SK-N-SH treated with all-trans-retinoic acid at 6 μM for 48 hours (cell line): ENCODE results near the gene AMOT.

Source experiments
- ATAC-seq: fragments of 200-7000 bp; cut with Tn5 transposase; 3 replicates; pipeline ENCODE4 v1.9.1; 2020; ENCODE audit warnings: mild to moderate bottlenecking, moderate library complexity
- ARNTL ChIP-seq: fragments of 450-650 bp; formaldehyde crosslinking; IDR thresholded peaks from 2 replicates; pipeline ENCODE4 v1.5.0; 2020; ENCODE audit warnings: low read depth, mild to moderate bottlenecking, moderate library complexity, borderline replicate concordance
- BACH2 ChIP-seq: fragments of 250-450 bp; sonication (Bioruptor Pico); IDR thresholded peaks from 2 replicates; pipeline ENCODE4 v1.9.0; 2021; ENCODE audit warnings: mild to moderate bottlenecking, borderline replicate concordance
- CREB5 ChIP-seq: fragments of 250-450 bp; sonication (Bioruptor Pico); IDR thresholded peaks from 2 replicates; pipeline ENCODE4 v1.5.1; 2020; ENCODE audit warnings: low read depth, mild to moderate bottlenecking, moderate library complexity
- ESRRG ChIP-seq: fragments of 250-450 bp; sonication (Bioruptor Pico); IDR thresholded peaks from 2 replicates; pipeline ENCODE4 v1.6.1; 2021; ENCODE audit warnings: mild to moderate bottlenecking
- GLIS3 ChIP-seq: fragments of 250-450 bp; sonication (Bioruptor Pico); IDR thresholded peaks from 2 replicates; pipeline ENCODE4 v1.5.0; 2020; ENCODE audit warnings: mild to moderate bottlenecking, moderate library complexity
- OSR1 ChIP-seq: fragments of 250-450 bp; sonication (Bioruptor Pico); IDR thresholded peaks from 2 replicates; pipeline ENCODE4 v1.8.0; 2022; ENCODE audit warnings: moderate library complexity, mild to moderate bottlenecking, inconsistent platforms
- POU6F1 ChIP-seq: fragments of 250-450 bp; sonication (Bioruptor Pico); IDR thresholded peaks from 2 replicates; pipeline ENCODE4 v1.8.0; 2021; ENCODE audit warnings: low read depth, mild to moderate bottlenecking, moderate library complexity, borderline replicate concordance
- RARB ChIP-seq: fragments of 250-450 bp; sonication (Bioruptor Pico); IDR thresholded peaks from 2 replicates; pipeline ENCODE4 v1.8.0; 2021; ENCODE audit warnings: mild to moderate bottlenecking, moderate library complexity
- TCF4 ChIP-seq: fragments of 250-450 bp; sonication (Bioruptor Pico); IDR thresholded peaks from 2 replicates; pipeline ENCODE4 v1.8.0; 2021; ENCODE audit warnings: mild to moderate bottlenecking, moderate library complexity, borderline replicate concordance
- TOX ChIP-seq: fragments of 250-450 bp; sonication (Bioruptor Pico); IDR thresholded peaks from 2 replicates; pipeline ENCODE4 v1.8.0; 2021; ENCODE audit warnings: mild to moderate bottlenecking, moderate library complexity, borderline replicate concordance
- TSHZ2 ChIP-seq: fragments of 250-450 bp; sonication (Bioruptor Pico); IDR thresholded peaks from 2 replicates; pipeline ENCODE4 v1.5.0; 2020; ENCODE audit warnings: mild to moderate bottlenecking, moderate library complexity
- ZC3H10 ChIP-seq: fragments of 250-450 bp; sonication (Bioruptor Pico); IDR thresholded peaks from 2 replicates; pipeline ENCODE4 v1.5.1; 2021; ENCODE audit warnings: mild to moderate bottlenecking, moderate library complexity
- ZFP3 ChIP-seq: fragments of 250-450 bp; sonication (Bioruptor Pico); IDR thresholded peaks from 2 replicates; pipeline ENCODE4 v1.5.0; 2020; ENCODE audit warnings: mild to moderate bottlenecking, moderate library complexity
- ZFP30 ChIP-seq: fragments of 450-650 bp; formaldehyde crosslinking; IDR thresholded peaks from 2 replicates; pipeline ENCODE4 v1.5.0; 2022; ENCODE audit warnings: mild to moderate bottlenecking, moderate library complexity
- ZNF70 ChIP-seq: fragments of 450-650 bp; formaldehyde crosslinking; IDR thresholded peaks from 2 replicates; pipeline ENCODE4 v1.5.0; 2020; ENCODE audit warnings: mild to moderate bottlenecking, moderate library complexity
- ZNF8 ChIP-seq: fragments of 450-650 bp; formaldehyde crosslinking; IDR thresholded peaks from 2 replicates; pipeline ENCODE4 v1.5.0; 2020; ENCODE audit warnings: mild to moderate bottlenecking, moderate library complexity
- TF ChIP-seq, protein P1 (sequence below): fragments of 250-450 bp; sonication (Bioruptor Pico); IDR thresholded peaks from 2 replicates; pipeline ENCODE4 v1.5.1; 2021; ENCODE audit warnings: mild to moderate bottlenecking, moderate library complexity
- TF ChIP-seq, protein P2 (sequence below): fragments of 250-450 bp; sonication (Bioruptor Pico); IDR thresholded peaks from 2 replicates; pipeline ENCODE4 v1.8.0; 2020; ENCODE audit warnings: mild to moderate bottlenecking, moderate library complexity, borderline replicate concordance

Gene AMOT

DNA sequence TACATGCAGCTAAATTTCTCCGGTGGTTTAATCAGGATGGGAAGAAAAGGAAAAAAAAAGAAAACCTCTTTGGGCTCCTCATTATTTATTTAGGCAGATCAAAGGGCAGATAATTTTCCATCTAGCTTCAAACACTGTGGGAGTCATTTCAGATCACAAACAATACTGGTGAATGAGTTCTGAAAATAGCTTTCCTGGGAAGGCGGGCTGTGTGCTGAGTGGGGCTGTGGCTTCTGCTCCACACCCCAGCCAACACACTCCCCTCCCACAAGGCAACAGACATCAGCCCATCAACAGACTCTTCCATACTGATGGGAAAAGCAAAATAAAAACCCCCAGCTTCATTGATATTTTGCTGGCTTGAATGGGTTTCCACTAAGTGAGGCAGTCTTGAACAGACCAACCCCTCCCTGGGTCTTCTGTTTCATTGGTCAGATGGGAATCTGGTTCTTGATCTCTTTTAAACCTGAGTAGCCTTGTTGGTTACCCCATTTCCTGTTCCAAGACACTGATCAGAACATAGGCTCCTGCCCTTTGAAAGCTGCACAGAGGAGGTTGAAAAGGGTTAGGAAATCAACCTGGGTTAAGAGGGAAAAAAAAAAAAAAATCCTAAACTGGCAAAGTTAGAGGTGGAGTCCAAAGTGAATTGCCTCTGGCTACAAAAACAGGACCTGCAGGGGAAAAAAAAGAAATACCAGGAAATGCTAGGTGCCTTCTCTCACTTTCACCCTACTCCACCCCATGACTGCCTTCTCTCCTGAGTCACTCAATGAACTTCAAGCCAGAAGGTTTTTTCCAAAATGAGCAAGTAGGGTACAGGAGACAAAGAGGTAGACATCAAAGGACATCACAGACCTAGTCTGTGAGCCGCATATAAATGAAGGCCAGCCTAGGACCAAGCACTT is 20.0 kb downstream of the AMOT start:
- TF ChIP-seq, protein P1, sequence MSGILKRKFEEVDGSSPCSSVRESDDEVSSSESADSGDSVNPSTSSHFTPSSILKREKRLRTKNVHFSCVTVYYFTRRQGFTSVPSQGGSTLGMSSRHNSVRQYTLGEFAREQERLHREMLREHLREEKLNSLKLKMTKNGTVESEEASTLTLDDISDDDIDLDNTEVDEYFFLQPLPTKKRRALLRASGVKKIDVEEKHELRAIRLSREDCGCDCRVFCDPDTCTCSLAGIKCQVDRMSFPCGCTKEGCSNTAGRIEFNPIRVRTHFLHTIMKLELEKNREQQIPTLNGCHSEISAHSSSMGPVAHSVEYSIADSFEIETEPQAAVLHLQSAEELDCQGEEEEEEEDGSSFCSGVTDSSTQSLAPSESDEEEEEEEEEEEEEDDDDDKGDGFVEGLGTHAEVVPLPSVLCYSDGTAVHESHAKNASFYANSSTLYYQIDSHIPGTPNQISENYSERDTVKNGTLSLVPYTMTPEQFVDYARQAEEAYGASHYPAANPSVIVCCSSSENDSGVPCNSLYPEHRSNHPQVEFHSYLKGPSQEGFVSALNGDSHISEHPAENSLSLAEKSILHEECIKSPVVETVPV (CRISPR knock-in tag): no peak
- TF ChIP-seq RARB (CRISPR knock-in tag) (no peak), GLIS3 (no peak), TSHZ2 (CRISPR knock-in tag) (no peak), ARNTL (CRISPR knock-in tag) (no peak), BACH2 (CRISPR knock-in tag) (no peak), TOX (CRISPR knock-in tag) (no peak), ZC3H10 (CRISPR knock-in tag) (no peak), CREB5 (CRISPR knock-in tag) (no peak), ESRRG (CRISPR knock-in tag) (no peak)
- TF ChIP-seq, protein P2, sequence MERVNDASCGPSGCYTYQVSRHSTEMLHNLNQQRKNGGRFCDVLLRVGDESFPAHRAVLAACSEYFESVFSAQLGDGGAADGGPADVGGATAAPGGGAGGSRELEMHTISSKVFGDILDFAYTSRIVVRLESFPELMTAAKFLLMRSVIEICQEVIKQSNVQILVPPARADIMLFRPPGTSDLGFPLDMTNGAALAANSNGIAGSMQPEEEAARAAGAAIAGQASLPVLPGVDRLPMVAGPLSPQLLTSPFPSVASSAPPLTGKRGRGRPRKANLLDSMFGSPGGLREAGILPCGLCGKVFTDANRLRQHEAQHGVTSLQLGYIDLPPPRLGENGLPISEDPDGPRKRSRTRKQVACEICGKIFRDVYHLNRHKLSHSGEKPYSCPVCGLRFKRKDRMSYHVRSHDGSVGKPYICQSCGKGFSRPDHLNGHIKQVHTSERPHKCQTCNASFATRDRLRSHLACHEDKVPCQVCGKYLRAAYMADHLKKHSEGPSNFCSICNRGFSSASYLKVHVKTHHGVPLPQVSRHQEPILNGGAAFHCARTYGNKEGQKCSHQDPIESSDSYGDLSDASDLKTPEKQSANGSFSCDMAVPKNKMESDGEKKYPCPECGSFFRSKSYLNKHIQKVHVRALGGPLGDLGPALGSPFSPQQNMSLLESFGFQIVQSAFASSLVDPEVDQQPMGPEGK (CRISPR knock-in tag): no peak
- TF ChIP-seq, all 23 proteins: peak for 0
- no peak for ATAC-seq

- TF ChIP-seq ZNF8 (no peak), ESRRG (CRISPR knock-in tag) (no peak)
- TF ChIP-seq, all 23 proteins: peak for 0
- no peak for ATAC-seq
Observed at GRCh38 chrX:112819813-112820212, 20.8 kb downstream of the AMOT start.

GRCh38 chrX:112819008-112819640 is 21.5 kb downstream of the AMOT start:
- TF ChIP-seq ESRRG (CRISPR knock-in tag) (no peak), ZNF70 (CRISPR knock-in tag) (no peak), ZFP3 (CRISPR knock-in tag) (no peak), ZFP30 (CRISPR knock-in tag) (no peak), BACH2 (CRISPR knock-in tag) (no peak), GLIS3 (no peak)
- no peak for ATAC-seq

GRCh38 chrX:112818114-112819007 is 22.3 kb downstream of the AMOT start:
- no peak for TF ChIP-seq TSHZ2 (CRISPR knock-in tag)
- no peak for TF ChIP-seq ZFP30 (CRISPR knock-in tag)
- no peak for TF ChIP-seq OSR1 (CRISPR knock-in tag)
- no peak for TF ChIP-seq ZC3H10 (CRISPR knock-in tag)
- TF ChIP-seq ZNF8: no peak
- TF ChIP-seq TCF4 (CRISPR knock-in tag): no peak
- TF ChIP-seq GLIS3: no peak
- no peak for TF ChIP-seq ESRRG (CRISPR knock-in tag)
- no peak for TF ChIP-seq POU6F1 (CRISPR knock-in tag)
- no peak for TF ChIP-seq BACH2 (CRISPR knock-in tag)
- TF ChIP-seq RARB (CRISPR knock-in tag): no peak
- no peak for TF ChIP-seq TOX (CRISPR knock-in tag)
- no peak for TF ChIP-seq ZFP3 (CRISPR knock-in tag)
- ATAC-seq: no peak
